Activated T-cell treated with anti-CD3 and anti-CD28 coated beads for 24 hours (primary cell): ENCODE data around the gene SP9.
"Not testable (repeated sequence)": the region's sequence is repeated elsewhere in the genome, so short reads cannot be mapped to it uniquely, and the experiment has no call there.

Source experiments
- DNase-seq: peaks from one replicate; pipeline ENCODE4 v3.0.0-alpha.2; 2020; ENCODE audit warnings: low read depth

The SP9 gene

DNA sequence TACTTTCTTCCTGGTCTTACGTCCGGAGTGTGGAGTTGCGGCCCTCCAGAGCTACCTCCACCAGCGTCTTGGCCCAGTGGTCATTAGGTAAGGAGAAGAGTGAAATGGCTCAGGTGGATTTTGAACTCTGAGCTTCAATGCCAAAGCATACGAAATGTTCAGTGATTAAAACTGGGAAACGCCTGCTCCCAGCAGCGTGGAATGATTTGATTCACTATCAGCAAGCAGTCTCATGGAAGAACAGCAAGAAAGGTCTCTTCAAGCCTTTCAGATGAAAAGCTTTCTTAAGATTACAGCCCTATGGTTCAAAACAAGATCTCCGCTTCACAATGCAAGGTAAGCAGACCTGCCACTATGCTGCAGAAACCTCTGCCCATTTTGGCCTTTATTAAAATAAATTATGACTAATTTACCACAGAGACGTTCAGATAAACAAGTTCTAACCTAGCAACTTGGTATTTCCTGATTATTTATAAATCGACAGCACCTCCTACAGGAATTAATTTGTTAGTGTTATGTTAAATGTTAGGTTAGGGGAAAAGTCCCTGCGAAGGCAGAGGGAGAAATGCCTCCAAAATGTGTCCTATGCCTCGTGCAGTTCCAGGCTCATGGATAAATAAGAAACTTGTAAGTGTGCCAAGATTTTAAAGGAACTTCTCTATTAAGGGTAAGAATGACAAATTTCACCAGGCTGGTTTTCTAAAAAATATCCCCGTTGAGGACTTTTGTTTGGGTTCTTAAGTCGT is 10.1 kb downstream of the SP9 start:
- DNase-seq: no peak

GRCh38 chr2:174350018-174350417 is 15.3 kb downstream of the SP9 start:
- DNase-seq: no peak

DNA sequence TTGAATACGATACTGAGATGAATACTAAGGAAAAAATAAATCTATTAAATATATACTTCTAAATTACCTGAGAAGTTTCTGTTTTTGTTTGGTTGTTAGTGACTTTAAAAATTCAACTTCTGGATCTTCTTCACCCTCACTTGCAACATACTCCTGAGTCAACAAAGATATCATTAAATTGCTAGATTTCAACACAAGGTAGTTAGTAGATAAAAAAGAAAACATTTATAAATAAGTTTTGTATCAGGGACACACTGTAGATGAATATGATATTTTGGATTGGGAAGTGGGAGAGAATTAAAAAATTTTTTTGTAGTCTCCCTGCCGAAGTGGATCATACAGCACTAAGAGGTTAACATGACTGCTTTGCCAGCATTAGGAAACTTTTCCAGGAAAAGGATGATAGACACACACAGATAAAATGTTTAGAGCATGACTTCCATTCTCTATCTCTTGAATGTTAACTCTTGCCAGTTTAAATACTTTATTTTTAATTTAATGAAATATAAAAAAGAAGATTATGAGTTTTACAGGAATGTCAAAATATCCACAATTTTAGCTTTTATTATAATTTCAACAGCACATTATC is 15.9 kb downstream of the SP9 start:
- no peak for DNase-seq

GRCh38 chr2:174353004-174353403 is 18.2 kb downstream of the SP9 start:
- no peak for DNase-seq

- DNase-seq: no peak
These were observed 21.6 kb downstream of the SP9 start for GRCh38 chr2:174356347-174356746.

- not testable (repeated sequence) for DNase-seq
These were observed 24.9 kb downstream of the SP9 start for GRCh38 chr2:174359663-174360062.

DNA sequence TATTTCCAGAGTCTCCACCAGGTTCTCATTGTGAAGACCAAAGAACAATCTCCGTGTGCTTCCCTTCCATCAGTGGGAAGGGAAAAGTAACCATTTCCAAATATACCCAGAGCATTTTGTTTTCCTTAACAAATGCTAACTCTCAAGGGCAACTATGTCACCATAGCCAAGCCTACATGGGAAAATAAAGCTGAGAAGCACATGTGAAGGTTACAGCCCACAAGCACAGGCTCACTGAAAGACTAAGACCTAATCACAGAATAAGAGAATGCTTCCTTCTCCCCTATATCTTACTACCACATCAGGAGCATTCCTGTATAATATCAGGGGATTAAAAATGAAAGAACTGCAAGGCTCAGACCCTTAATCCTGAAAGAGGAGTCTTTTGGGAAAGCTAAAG is 28.2 kb downstream of the SP9 start:
- no peak for DNase-seq

- not testable (repeated sequence) for DNase-seq
These were observed 28.9 kb downstream of the SP9 start for GRCh38 chr2:174363492-174364225.

GRCh38 chr2:174364628-174365027 is 29.9 kb downstream of the SP9 start:
- no peak for DNase-seq

- DNase-seq: no peak
These were observed 30.8 kb downstream of the SP9 start for GRCh38 chr2:174365571-174365970.

GRCh38 chr2:174368691-174369090 is 33.9 kb downstream of the SP9 start:
- no peak for DNase-seq

- DNase-seq: no peak
These were observed 42.2 kb downstream of the SP9 start for GRCh38 chr2:174376967-174377366.

GRCh38 chr2:174383796-174384195 is 49.0 kb downstream of the SP9 start:
- no peak for DNase-seq

GRCh38 chr2:174385201-174385600 is 50.4 kb downstream of the SP9 start:
- no peak for DNase-seq
